ENCODE data around the gene RPLP2. TPM values are rescaled to one million over a fixed set of nuclear protein-coding genes. Genes with fewer than 3 reads are reported as not detected.

RPLP2 gene
- total and polyA plus RNA-seq, 2 experiments from 2014 or later, result 496 to 523 TPM

DNA sequence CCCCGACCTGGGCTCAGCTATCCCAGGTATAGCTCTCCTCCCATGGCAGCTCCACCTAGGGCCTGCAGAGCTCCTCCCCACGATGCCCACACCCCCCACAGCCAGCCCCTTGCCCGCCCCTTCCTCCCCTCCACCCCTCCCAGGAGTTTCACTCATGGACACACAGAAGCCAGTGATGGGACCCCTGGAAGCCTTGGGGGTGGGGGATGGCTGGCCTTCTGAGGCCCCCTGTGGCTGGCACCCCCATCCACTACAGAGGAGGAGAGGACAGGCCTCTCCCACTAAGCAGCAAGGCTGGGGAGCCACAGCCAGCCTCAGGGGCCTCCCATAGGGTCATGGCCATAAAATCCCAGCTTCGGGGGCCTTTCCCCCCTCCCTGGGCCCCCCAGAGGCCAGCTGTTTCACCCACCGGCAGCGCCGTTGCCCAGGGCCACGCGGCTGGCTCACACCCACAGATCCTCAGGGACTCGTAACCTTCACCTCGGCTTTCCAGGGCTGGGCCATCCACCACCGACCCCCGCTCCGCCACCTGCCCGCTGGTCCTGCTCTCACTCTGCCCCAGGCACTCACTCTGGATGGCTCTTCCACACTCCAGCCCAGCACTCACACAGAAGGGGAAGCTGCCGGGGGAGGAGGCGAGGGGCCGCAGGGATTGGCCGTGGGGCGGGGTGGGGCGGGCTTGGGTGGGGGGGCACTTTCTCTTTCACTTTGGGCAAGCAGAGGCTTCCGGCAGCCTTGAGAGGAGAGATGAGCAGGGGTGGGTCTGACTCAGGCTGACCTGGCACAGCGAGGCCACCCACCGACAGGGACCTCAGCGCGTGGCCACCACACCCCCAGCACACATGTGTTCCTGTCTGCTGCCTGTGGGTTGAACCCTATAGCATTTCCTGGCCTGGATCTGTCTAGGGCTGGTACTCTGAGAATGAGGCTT lies 13.9 kb upstream of the RPLP2 start:
- H3K27ac ChIP-seq, result peak overlapping the region; percentile 58
- TF ChIP-seq, protein P1, sequence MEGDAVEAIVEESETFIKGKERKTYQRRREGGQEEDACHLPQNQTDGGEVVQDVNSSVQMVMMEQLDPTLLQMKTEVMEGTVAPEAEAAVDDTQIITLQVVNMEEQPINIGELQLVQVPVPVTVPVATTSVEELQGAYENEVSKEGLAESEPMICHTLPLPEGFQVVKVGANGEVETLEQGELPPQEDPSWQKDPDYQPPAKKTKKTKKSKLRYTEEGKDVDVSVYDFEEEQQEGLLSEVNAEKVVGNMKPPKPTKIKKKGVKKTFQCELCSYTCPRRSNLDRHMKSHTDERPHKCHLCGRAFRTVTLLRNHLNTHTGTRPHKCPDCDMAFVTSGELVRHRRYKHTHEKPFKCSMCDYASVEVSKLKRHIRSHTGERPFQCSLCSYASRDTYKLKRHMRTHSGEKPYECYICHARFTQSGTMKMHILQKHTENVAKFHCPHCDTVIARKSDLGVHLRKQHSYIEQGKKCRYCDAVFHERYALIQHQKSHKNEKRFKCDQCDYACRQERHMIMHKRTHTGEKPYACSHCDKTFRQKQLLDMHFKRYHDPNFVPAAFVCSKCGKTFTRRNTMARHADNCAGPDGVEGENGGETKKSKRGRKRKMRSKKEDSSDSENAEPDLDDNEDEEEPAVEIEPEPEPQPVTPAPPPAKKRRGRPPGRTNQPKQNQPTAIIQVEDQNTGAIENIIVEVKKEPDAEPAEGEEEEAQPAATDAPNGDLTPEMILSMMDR (IDR thresholded peaks at IDR 0.05; ENCODE audit: low read depth, low read length), result no peak
- H3K4me3 ChIP-seq, result no peak overlapping the region
- no peaks in the 10 kb centered on the region for H3K27me3 ChIP-seq
- H3K9me3 ChIP-seq (ENCODE audit: low read depth), result no peaks in the 10 kb centered on the region
- peaks cover 15% of the 10 kb centered on the region for H3K4me1 ChIP-seq (ENCODE audit: low read depth)
- peak; percentile 46 to 84 for DNase-seq (ENCODE audit: low read depth in 1 of 2, low spot score in 1 of 2)
- no peaks in the 10 kb centered on the region for H3K36me3 ChIP-seq

GRCh38 chr11:796565-797295 lies 13.0 kb upstream of the RPLP2 start:
- Histone ChIP-seq H3K9me3 (ENCODE audit: low read depth) (no peaks in the 10 kb centered on the region), H3K4me3 (peak overlapping the region; percentile 79), H3K4me1 (ENCODE audit: low read depth) (peaks cover 15% of the 10 kb centered on the region), H3K27ac (peak overlapping the region; percentile 58), H3K27me3 (no peaks in the 10 kb centered on the region), H3K36me3 (no peaks in the 10 kb centered on the region)
- TF ChIP-seq, protein P1 (IDR thresholded peaks at IDR 0.05; ENCODE audit: low read depth, low read length), result no peak
- no peak for DNase-seq (ENCODE audit: low read depth in 1 of 2, low spot score in 1 of 2)

DNA sequence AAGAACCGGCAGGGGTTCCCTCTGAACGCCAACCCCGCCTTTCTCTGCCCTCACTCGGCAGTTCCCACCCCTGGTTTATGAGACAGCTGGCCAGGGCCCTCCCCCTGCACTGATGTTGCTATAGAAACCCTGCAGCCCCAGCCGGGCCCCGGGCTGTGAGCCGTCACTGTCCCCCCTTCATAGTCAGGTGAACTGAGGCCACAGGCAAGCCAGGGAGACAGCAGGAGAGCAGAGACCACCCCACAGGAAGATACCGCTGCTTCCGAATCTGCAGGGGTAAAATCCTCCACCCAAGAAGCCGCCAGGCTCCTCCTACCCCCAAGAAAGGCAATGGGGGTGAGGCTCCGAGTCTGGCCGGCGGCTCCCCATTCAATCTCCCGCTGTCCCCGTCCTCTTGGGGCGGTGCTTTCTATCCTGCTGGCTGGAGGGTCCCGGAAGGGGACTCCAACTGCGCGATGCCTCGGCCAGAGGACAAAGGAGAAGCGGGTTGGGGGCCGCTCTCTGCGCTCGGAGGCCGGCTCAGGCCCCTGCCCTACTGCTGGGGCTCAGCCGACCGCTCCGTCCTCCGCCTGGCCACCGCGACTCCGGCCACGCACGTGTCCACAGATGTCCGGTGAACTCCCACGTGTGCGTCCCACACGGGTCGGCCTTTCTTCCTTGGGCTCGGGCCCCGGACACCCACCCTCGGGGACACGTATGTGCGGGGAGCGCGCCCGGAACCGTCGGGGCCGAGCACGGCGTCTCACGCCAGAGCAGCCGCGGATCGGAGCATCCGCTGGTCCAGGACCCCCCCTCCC lies 12.3 kb upstream of the RPLP2 start:
- no peaks in the 10 kb centered on the region for H3K9me3 ChIP-seq (ENCODE audit: low read depth)
- TF ChIP-seq, protein P1 (IDR thresholded peaks at IDR 0.05; ENCODE audit: low read depth, low read length), result no peak
- H3K4me3 ChIP-seq, result peak overlapping the region; percentile 79
- H3K27me3 ChIP-seq, result no peaks in the 10 kb centered on the region
- no peaks in the 10 kb centered on the region for H3K36me3 ChIP-seq
- peaks cover 15% of the 10 kb centered on the region for H3K4me1 ChIP-seq (ENCODE audit: low read depth)
- H3K27ac ChIP-seq, result peak overlapping the region; percentile 58
- peak; percentile 77 to 79 for DNase-seq (ENCODE audit: low read depth in 1 of 2, low spot score in 1 of 2)

DNA sequence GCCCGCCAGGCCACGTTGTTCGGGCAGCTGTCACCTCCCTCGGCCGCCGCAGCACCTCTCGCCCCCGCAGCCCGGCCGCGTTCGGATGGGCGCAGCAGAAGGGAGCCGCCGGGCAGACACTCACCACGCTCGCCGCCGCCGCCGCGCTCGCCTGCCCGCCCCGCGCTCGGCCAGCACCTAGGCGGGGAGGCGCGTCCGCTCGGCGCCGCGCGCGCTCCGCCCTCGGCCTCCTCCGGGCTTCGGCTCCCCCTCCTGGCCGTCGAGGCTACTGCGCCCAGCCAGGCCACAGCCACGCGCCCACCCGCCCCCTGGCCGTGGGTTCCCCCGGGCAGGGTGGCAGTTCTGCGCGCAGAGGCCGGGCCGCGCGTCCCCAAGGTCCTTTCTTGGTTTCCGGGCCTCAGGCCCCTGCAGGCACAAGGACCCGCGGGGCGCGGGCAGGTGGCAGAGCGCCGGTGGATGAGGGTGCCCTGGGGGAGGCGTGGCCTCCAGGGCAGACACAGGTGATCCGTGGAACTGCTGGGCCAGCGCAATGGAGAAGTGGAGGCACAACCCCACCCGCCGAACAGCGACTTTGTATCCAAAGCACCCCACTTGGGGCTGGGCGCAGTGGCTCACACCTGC lies 11.6 kb upstream of the RPLP2 start, which contains the start of gene SLC25A22:
SLC25A22 (minus strand) TSS at position 189 of the 621 bp plus-strand sequence. CDS start 3,275 bp downstream, outside the sequence.
- H3K4me1 ChIP-seq (ENCODE audit: low read depth), result peaks cover 15% of the 10 kb centered on the region
- H3K27me3 ChIP-seq, result no peaks in the 10 kb centered on the region
- H3K27ac ChIP-seq, result peak within 1 kb of the TSS; percentile 58
- H3K36me3 ChIP-seq, result no peaks in the 10 kb centered on the region
- peak within 1 kb of the TSS; percentile 79 for H3K4me3 ChIP-seq
- H3K9me3 ChIP-seq (ENCODE audit: low read depth), result no peaks in the 10 kb centered on the region
- DNase-seq (ENCODE audit: low read depth in 1 of 2, low spot score in 1 of 2), result peak; percentile 81 to 91
- TF ChIP-seq, protein P1 (IDR thresholded peaks at IDR 0.05; ENCODE audit: low read depth, low read length), result peak; percentile 62
